H1 (cell line): ENCODE results near the gene NEU4. TPM values are rescaled to one million over a fixed set of nuclear protein-coding genes. Genes with fewer than 3 reads are reported as not detected.

Experiments
- FOSL1 ChIP-seq: IDR thresholded peaks from 2 replicates; pipeline ENCODE4 v1.6.1; 2011; ENCODE audit warnings: mild to moderate bottlenecking, low read depth, low read length, moderate library complexity; ENCODE audit not compliant: insufficient read depth
- polyA plus RNA-seq, 7 experiments: library from polyadenylated mRNA; depleted of rRNA in 3 of 7; stranded (reverse) in 5 of 7; unstranded in 2 of 7; fragments of >200 nt in 5 of 7; fragments of 200-250 nt in 2 of 7; gene quantifications; 1 replicate in 5 of 7; 2 replicates in 1 of 7; 4 replicates in 1 of 7; pipeline versions ENCODE4 v1.2.1 to v1.2.3, GENCODE V29; 2011 to 2013; ENCODE audit warnings: missing spikeins in 2 of 7, mixed read lengths in 2 of 7
- total RNA-seq: library from RNA; stranded (reverse); fragmentation: NEBNext Ultra II Directional; extraction: Animal tissue kit (Norgen Biotek cat#: 25700); gene quantifications from 2 replicates; pipeline ENCODE4 v1.2.1, GENCODE V29; 2021

The NEU4 gene
- total and polyA plus RNA-seq, 2 of the 8 experiments (the other 6 are each of a cell fraction or from before 2014, with no cell fraction given): 0.32 to 0.50 TPM

GRCh38 chr2:241834527-241835210, 25.7 kb downstream of the NEU4 start (continued):
- TF ChIP-seq FOSL1: no peak
- TF ChIP-seq, all 59 proteins: peak for 0
